Measurements from ENCODE around the gene TUBB2B. TPM values are rescaled to one million over a fixed set of nuclear protein-coding genes. Genes with fewer than 3 reads are reported as not detected.

The TUBB2B gene
- total and polyA plus RNA-seq, 9 of the 15 experiments (the other 6 are each of a cell fraction or from before 2014, with no cell fraction given): 0.11 to 9.7 (median 4.6) TPM

DNA sequence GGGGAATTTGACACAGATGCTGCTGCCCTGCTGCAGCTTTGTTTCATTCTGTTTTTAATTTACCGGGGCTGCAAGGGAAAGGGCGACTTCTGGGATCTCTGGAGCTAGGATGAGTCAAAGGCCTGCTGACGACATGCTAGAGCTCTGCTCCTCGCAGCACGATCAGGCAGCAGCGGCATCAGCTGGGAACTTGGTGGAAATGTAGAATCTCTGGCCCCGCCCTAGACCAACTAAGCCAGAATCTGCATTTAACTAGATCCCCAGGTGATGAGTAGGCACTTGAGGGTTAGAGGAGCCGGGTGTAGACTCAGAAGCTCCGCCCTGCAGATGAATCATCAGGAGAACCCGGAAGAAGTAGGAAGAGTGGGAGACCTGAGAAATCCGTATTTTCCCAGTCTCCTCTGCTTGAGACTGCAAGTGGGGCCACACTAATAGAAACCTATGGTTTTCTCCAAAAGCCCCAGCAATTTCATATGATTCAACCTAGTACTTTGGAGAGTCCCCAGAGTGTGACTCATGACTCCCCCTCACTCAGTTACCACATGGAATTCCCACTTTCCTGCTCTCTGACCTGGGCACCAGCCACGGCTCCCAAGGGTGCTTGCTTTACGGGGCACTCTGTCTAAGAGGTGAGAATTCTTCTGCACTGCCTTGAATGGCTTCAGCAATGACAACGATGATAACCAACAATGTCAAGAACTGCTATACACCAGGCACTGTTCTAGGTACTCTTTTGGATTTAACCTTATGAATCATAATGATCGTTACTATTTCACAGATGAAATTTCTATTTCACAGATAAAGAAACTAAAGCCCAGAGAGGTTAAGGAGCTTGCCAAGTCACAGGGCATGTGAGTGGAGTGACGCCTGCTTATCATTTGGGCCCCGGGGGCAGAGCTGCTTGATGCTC is 18.1 kb downstream of the TUBB2B start:
- no peak overlapping the region for H3K4me3 ChIP-seq
- ATAC-seq (peak; percentile 98), DNase-seq (ENCODE audit: extremely low read depth in 1 of 4, low spot score in 3 of 4) (peak; percentile 93 to 97 (median 96)), FAIRE-seq (peak; percentile 97)
- no peaks in the 10 kb centered on the region for H3K79me2 ChIP-seq (ENCODE audit: control insufficient read depth, insufficient read depth, low read length)
- peak overlapping the region in 1 of 2 experiments; percentile 47; a peak in 3 of 4 replicates for H3K9ac ChIP-seq (ENCODE audit: insufficient read depth in 1 of 2, low read depth in 2 of 2, low read length in 2 of 2)
- POLR2A ChIA-PET: interaction anchor here (0.6 to 4.3 kb wide), 11 partner anchors 10 to 463 kb away, joined by 3 to 21 read pairs (median 3); partner anchors contain the start of genes PSMG4 and TUBB2A
- peak overlapping the region; percentile 65 for H3K4me2 ChIP-seq (ENCODE audit: insufficient read depth, low read length)
- TSS peak; percentile 84 for BruUV-seq (replicated peaks)
- H3K4me1 ChIP-seq (replicated peaks in 1 of 2; ENCODE audit: control insufficient read depth in 2 of 2, insufficient read depth in 2 of 2, low read length in 2 of 2): peaks cover 33 to 44% of the 10 kb centered on the region in 2 experiments
- peaks cover 2% of the 10 kb centered on the region; the same call in 1 of the 2 replicates for H3K9me3 ChIP-seq (replicated peaks; ENCODE audit: control insufficient read depth, insufficient read depth, low read depth, low read length)
- intact Hi-C loops (cut with micrococcal nuclease): loop anchor here (1.0 to 5.0 kb wide), 4 partner anchors 43 to 142 kb away; partner anchors contain the start of gene RIPK1
- in situ Hi-C loops (cut with MboI): no loop called here
- WGBS (ENCODE audit: insufficient coverage, low coverage, missing lambda C conversion rate): 17% methylated on average over 17 of the region's 17 CpGs
- no peaks in the 10 kb centered on the region for H3K27me3 ChIP-seq (ENCODE audit: control insufficient read depth in 2 of 2, insufficient read depth in 2 of 2, low read length in 2 of 2)
- H4K20me1 ChIP-seq (replicated peaks; ENCODE audit: control insufficient read depth, insufficient read depth, low read length): no peaks in the 10 kb centered on the region
- peak overlapping the region; percentile 90 for H2AFZ ChIP-seq (ENCODE audit: low read depth, low read length)
- CTCF ChIA-PET (ENCODE audit: low intra/inter-chr PET ratio): interaction anchor here (0.5 to 1.2 kb wide), 2 partner anchors 83 to 222 kb away, joined by 5 read pairs; no protein-coding TSS in a partner anchor
- peak overlapping the region; percentile 75 for H3K27ac ChIP-seq (ENCODE audit: extremely low read depth, low read depth, low read length)
- no peaks in the 10 kb centered on the region for H3K36me3 ChIP-seq (ENCODE audit: control insufficient read depth, insufficient read depth, low read length)
- no peaks in the 10 kb centered on the region for H3K9me1 ChIP-seq (ENCODE audit: control insufficient read depth, insufficient read depth, low read length)
- TF ChIP-seq MYNN (IDR thresholded peaks at IDR 0.05): 0 out of 2 replicates have a peak, but pooled peaks have one; percentile 43
- no peak for TF ChIP-seq MYNN (CRISPR knock-in tag; IDR thresholded peaks at IDR 0.05)
- TF ChIP-seq CEBPG (CRISPR knock-in tag; IDR thresholded peaks at IDR 0.05): no peak; the same call in 1 of the 2 replicates
- TF ChIP-seq CEBPG (tag; conservative IDR thresholded peaks at IDR 0.05 in 1 of 2, IDR thresholded peaks at IDR 0.05 in 1 of 2): peak in 1 of 2 experiments; percentile 18; a peak in 1 of 4 replicates
- no peak for TF ChIP-seq CBX8 (IDR thresholded peaks at IDR 0.05; ENCODE audit: borderline replicate concordance, extremely low read depth, low read depth, low read length, poor library complexity, severe bottlenecking)
- TF ChIP-seq SETDB1 (IDR thresholded peaks at IDR 0.05; ENCODE audit: low read length): no peak
- TF ChIP-seq L3MBTL2 (IDR thresholded peaks at IDR 0.05): peak; percentile 56
- TF ChIP-seq EP400 (IDR thresholded peaks at IDR 0.05): peak; percentile 76
- no peak for TF ChIP-seq RAD51 (IDR thresholded peaks at IDR 0.05; ENCODE audit: borderline replicate concordance, low read depth)
- TF ChIP-seq MBD2 (IDR thresholded peaks at IDR 0.05; ENCODE audit: borderline replicate concordance, low read depth): no peak; the same call in 1 of the 2 replicates
- TF ChIP-seq ZNF354B (CRISPR knock-in tag; IDR thresholded peaks at IDR 0.05): no peak
- no peak for TF ChIP-seq PHB (CRISPR knock-in tag; IDR thresholded peaks at IDR 0.05)
- TF ChIP-seq CBFA2T2 (conservative IDR thresholded peaks at IDR 0.05): no peak
- no peak for TF ChIP-seq LARP7 (IDR thresholded peaks at IDR 0.05)
- no peak for TF ChIP-seq KAT2B (IDR thresholded peaks at IDR 0.05; ENCODE audit: low read depth, low read length)
- TF ChIP-seq SMC3 (conservative IDR thresholded peaks at IDR 0.05; ENCODE audit: insufficient read depth, low read depth, low read length): no peak; the same call in 1 of the 2 replicates
- no peak for TF ChIP-seq SRSF1 (IDR thresholded peaks at IDR 0.05; ENCODE audit: low read depth, low read length)
- TF ChIP-seq KHSRP (IDR thresholded peaks at IDR 0.05): no peak
- TF ChIP-seq BCL6 (CRISPR knock-in tag; IDR thresholded peaks at IDR 0.05): no peak
- TF ChIP-seq, protein P1, sequence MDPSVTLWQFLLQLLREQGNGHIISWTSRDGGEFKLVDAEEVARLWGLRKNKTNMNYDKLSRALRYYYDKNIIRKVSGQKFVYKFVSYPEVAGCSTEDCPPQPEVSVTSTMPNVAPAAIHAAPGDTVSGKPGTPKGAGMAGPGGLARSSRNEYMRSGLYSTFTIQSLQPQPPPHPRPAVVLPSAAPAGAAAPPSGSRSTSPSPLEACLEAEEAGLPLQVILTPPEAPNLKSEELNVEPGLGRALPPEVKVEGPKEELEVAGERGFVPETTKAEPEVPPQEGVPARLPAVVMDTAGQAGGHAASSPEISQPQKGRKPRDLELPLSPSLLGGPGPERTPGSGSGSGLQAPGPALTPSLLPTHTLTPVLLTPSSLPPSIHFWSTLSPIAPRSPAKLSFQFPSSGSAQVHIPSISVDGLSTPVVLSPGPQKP (CRISPR knock-in tag; IDR thresholded peaks at IDR 0.05): no peak
- TF ChIP-seq, protein P2, sequence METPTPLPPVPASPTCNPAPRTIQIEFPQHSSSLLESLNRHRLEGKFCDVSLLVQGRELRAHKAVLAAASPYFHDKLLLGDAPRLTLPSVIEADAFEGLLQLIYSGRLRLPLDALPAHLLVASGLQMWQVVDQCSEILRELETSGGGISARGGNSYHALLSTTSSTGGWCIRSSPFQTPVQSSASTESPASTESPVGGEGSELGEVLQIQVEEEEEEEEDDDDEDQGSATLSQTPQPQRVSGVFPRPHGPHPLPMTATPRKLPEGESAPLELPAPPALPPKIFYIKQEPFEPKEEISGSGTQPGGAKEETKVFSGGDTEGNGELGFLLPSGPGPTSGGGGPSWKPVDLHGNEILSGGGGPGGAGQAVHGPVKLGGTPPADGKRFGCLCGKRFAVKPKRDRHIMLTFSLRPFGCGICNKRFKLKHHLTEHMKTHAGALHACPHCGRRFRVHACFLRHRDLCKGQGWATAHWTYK (CRISPR knock-in tag; IDR thresholded peaks at IDR 0.05): no peak
- no peak; the same call in 1 of the 2 replicates for TF ChIP-seq NBN (IDR thresholded peaks at IDR 0.05; ENCODE audit: low read depth)
